Measurements from ENCODE around the gene VRTN. TPM values are rescaled to one million over a fixed set of nuclear protein-coding genes. Genes with fewer than 3 reads are reported as not detected.

The VRTN gene
- total RNA-seq, 2 experiments from 2014 or later: not detected

DNA sequence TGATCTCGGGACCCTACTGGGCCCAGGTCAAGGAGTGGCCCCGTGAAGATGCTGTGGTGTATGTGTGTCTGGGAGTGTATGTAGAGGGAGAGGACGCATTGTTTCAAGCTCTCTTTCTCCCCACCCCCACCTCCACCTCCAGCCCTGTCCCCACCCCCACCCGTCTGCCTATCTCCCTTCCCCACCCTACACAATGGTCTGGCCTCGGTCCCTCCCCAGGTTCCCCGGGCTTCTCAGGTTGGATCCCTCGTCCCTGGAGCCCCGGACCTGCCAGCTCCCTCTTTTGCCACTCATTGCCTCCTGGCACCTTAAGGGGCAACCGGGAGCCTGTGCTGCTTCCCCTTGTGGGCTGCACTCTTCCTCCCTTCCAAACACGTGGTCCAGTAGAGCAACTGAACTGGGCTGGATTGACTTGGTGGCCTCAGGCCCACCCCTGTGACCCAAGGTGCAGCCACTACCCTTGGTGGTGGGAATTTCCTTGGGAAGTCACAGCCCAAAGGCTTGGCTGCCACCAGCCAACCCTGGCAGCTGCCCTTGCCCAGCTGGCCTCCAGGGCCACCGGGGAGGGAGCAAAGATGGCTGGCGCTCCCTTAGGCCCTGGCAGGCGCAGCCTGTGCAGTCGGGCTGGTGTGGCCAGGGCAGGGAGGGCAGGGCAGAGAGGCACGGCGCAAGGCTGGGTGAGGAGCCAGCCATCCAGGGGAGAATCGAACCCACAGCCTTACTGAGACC lies 628 bp downstream of the VRTN start:
- no peaks in the 10 kb centered on the region for H3K4me1 ChIP-seq (ENCODE audit: insufficient read depth, low read length)
- ChIA-PET POLR2A (no interaction called here), CTCF (no interaction called here)
- no peak for ATAC-seq (ENCODE audit: poor library complexity)
- Mint-ChIP-seq H3K27me3 (peaks cover 11% of the 10 kb centered on the region), H3K36me3 (ENCODE audit: low read depth) (no peaks in the 10 kb centered on the region), H3K4me3 (no peak overlapping the region), H3K4me1 (ENCODE audit: low read depth) (no peaks in the 10 kb centered on the region), H3K9me3 (no peaks in the 10 kb centered on the region), H3K27ac (no peak overlapping the region)
- H3K4me3 ChIP-seq (ENCODE audit: low read length): no peak overlapping the region
- peaks cover 0 to 4% of the 10 kb centered on the region in 2 experiments for H3K27me3 ChIP-seq (ENCODE audit: control insufficient read depth in 1 of 2, insufficient read depth in 2 of 2, low read length in 2 of 2)
- no peaks in the 10 kb centered on the region for H3K36me3 ChIP-seq (ENCODE audit: insufficient read depth, low read length)
- H3K9me3 ChIP-seq (ENCODE audit: control insufficient read depth in 1 of 2, insufficient read depth in 1 of 2, low read length in 2 of 2): no peaks in the 10 kb centered on the region
- TF ChIP-seq, protein P1, sequence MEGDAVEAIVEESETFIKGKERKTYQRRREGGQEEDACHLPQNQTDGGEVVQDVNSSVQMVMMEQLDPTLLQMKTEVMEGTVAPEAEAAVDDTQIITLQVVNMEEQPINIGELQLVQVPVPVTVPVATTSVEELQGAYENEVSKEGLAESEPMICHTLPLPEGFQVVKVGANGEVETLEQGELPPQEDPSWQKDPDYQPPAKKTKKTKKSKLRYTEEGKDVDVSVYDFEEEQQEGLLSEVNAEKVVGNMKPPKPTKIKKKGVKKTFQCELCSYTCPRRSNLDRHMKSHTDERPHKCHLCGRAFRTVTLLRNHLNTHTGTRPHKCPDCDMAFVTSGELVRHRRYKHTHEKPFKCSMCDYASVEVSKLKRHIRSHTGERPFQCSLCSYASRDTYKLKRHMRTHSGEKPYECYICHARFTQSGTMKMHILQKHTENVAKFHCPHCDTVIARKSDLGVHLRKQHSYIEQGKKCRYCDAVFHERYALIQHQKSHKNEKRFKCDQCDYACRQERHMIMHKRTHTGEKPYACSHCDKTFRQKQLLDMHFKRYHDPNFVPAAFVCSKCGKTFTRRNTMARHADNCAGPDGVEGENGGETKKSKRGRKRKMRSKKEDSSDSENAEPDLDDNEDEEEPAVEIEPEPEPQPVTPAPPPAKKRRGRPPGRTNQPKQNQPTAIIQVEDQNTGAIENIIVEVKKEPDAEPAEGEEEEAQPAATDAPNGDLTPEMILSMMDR (IDR thresholded peaks at IDR 0.05): no peak
- DNase-seq: no peak
- H3K27ac ChIP-seq (ENCODE audit: low read depth in 1 of 2, low read length in 2 of 2): no peak overlapping the region
- intact Hi-C loops (cut with DNase I, micrococcal nuclease): no loop called here

DNA sequence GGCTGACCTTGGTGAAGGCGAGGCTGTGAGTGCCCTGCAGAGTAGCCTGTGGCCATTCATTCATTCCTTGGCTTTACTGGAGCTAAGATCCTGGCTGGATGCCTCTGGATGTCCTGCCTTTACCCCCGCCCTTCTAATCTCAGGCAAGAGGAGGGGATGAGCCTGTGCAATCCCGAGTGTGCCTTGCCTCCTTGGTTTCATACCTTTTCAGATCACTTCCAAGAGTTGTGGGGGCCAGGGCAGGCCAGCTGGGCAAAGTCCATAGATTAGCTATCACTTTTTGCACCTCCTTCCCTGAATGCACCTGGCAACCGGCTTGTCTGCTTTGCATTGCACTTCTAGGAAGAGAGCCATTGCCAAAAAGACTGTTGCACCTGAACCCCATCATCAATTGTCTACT lies 1.5 kb downstream of the VRTN start:
- no peak for ATAC-seq (ENCODE audit: poor library complexity)
- Mint-ChIP-seq H3K36me3 (ENCODE audit: low read depth) (no peaks in the 10 kb centered on the region), H3K9me3 (no peaks in the 10 kb centered on the region), H3K27ac (no peak overlapping the region), H3K4me3 (no peak overlapping the region), H3K27me3 (peaks cover 11% of the 10 kb centered on the region), H3K4me1 (ENCODE audit: low read depth) (no peaks in the 10 kb centered on the region)
- POLR2A ChIA-PET: no interaction called here
- Histone ChIP-seq H3K36me3 (ENCODE audit: insufficient read depth, low read length) (no peaks in the 10 kb centered on the region), H3K27me3 (ENCODE audit: control insufficient read depth in 1 of 2, insufficient read depth in 2 of 2, low read length in 2 of 2) (peaks cover 0 to 4% of the 10 kb centered on the region in 2 experiments), H3K4me1 (ENCODE audit: insufficient read depth, low read length) (no peaks in the 10 kb centered on the region), H3K27ac (ENCODE audit: low read depth in 1 of 2, low read length in 2 of 2) (no peak overlapping the region), H3K9me3 (ENCODE audit: control insufficient read depth in 1 of 2, insufficient read depth in 1 of 2, low read length in 2 of 2) (no peaks in the 10 kb centered on the region), H3K4me3 (ENCODE audit: low read length) (no peak overlapping the region)
- CTCF ChIA-PET: no interaction called here
- TF ChIP-seq, protein P1 (IDR thresholded peaks at IDR 0.05): no peak
- DNase-seq: no peak
- intact Hi-C loops (cut with DNase I, micrococcal nuclease): no loop called here

DNA sequence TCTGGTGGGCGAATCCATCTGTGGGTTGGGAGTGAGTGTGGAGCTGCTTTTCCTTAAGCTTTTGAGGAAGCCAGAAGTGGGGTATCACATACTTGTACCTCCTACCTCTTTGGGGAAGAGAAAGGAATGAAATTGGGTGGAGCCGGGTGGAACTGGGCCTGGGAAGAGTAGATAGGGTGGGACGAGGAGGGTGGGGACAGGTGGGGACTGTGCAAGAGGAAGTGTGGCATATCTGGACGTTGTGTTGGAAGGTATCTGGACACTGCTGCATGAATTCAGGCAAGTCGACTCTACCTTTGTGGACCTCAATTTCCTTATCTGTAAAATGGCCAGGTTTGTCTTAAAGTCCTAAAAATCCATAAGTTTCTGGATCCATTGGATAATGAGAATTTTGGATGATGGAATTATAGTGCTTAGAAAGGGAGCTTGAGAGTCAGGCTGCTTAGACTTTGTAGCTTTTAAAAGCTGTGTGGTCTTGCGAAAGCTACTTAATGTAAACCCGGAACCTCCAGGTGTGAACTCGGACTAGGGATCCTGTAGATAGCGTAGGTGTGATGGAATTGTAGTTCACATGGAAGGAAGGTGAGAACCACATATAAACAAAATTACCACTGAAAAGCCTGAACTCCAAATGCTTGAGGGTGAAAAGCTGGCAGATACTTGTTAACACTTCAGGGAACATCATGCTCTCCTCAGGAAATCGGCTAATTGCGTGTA lies 2.1 kb downstream of the VRTN start:
- Mint-ChIP-seq H3K4me1 (ENCODE audit: low read depth) (no peaks in the 10 kb centered on the region), H3K27me3 (peaks cover 11% of the 10 kb centered on the region), H3K27ac (no peak overlapping the region), H3K9me3 (no peaks in the 10 kb centered on the region), H3K4me3 (no peak overlapping the region), H3K36me3 (ENCODE audit: low read depth) (no peaks in the 10 kb centered on the region)
- Histone ChIP-seq H3K36me3 (ENCODE audit: insufficient read depth, low read length) (no peaks in the 10 kb centered on the region), H3K4me1 (ENCODE audit: insufficient read depth, low read length) (no peaks in the 10 kb centered on the region), H3K9me3 (ENCODE audit: control insufficient read depth in 1 of 2, insufficient read depth in 1 of 2, low read length in 2 of 2) (no peaks in the 10 kb centered on the region), H3K27me3 (ENCODE audit: control insufficient read depth in 1 of 2, insufficient read depth in 2 of 2, low read length in 2 of 2) (peaks cover 0 to 4% of the 10 kb centered on the region in 2 experiments), H3K4me3 (ENCODE audit: low read length) (no peak overlapping the region), H3K27ac (ENCODE audit: low read depth in 1 of 2, low read length in 2 of 2) (no peak overlapping the region)
- ATAC-seq (ENCODE audit: poor library complexity) (no peak), DNase-seq (no peak)
- TF ChIP-seq, protein P1 (IDR thresholded peaks at IDR 0.05): no peak
- intact Hi-C loops (cut with DNase I, micrococcal nuclease): no loop called here
- CTCF ChIA-PET: interaction anchor here (0.7 kb wide), 1 partner anchor 1480 kb away, joined by 4 read pairs; no protein-coding TSS in a partner anchor
- POLR2A ChIA-PET: no interaction called here

All from CD4-positive, alpha-beta T cell (primary cell).